ENCODE results near the gene RSKR.
"Not testable (repeated sequence)": the region's sequence is repeated elsewhere in the genome, so short reads cannot be mapped to it uniquely, and the experiment has no call there.

The RSKR gene, protein sequence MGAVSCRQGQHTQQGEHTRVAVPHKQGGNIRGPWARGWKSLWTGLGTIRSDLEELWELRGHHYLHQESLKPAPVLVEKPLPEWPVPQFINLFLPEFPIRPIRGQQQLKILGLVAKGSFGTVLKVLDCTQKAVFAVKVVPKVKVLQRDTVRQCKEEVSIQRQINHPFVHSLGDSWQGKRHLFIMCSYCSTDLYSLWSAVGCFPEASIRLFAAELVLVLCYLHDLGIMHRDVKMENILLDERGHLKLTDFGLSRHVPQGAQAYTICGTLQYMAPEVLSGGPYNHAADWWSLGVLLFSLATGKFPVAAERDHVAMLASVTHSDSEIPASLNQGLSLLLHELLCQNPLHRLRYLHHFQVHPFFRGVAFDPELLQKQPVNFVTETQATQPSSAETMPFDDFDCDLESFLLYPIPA

DNA sequence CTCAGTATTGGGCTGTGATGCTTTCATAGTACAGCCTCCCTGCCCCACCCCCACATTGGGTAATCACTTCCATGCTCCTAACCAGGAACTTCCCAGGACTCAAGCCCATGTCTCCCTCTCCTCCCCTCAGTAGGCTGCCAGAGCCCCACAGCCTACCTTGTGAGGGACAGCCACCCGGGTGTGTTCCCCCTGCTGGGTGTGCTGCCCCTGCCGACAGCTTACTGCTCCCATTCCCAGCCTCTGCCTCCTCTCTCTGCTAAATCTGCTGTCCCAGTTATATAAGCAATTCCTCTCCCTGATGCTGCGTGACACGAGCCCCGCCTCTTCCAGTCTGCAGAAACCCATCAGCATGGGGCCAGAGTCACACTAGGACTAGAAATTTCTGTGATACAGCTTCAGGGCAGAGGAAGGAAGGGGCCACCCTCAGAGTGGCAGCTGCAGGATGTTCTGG, at the start of gene RSKR:
TSS of gene RSKR (minus strand) at position 255 of the 451 bp plus-strand sequence. CDS start at position 231, 24 bp downstream.
- DNase-seq, result no peak

DNA sequence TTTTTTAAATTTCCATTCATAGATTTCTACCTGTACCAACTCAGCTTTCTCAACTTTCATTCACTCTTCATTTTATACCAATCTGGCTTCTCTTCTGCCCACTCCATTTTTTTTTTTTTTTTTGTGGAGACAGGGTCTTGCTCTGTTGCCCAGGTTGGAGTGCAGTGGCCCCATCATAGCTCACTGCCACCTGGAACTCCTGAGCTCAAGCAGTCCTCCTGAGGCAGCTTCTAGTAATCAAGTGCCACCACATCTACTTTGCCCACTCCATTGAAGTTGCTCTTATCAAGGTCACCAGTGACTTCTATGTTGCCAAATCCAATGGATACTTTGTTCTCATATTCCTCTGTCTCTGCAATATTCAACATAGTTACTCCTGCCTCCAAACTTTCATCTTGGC, 49.7 kb upstream of the RSKR start:
- no peak for DNase-seq

DNA sequence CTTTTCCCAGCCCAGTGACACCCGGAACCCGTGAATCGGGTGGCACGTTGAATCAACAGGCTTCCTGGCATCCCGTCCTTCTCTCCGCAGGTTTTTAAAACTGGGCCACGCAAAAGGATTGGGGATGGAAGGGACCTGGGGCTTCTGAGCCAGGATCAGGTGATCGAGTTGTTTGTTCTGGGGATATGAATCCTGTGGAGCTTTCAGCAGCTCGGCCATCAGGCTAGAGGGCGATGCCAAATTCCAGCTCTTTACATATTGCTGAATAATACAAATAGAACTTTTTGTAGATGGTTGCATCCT, 48.5 kb upstream of the RSKR start:
- no peak for DNase-seq

DNA sequence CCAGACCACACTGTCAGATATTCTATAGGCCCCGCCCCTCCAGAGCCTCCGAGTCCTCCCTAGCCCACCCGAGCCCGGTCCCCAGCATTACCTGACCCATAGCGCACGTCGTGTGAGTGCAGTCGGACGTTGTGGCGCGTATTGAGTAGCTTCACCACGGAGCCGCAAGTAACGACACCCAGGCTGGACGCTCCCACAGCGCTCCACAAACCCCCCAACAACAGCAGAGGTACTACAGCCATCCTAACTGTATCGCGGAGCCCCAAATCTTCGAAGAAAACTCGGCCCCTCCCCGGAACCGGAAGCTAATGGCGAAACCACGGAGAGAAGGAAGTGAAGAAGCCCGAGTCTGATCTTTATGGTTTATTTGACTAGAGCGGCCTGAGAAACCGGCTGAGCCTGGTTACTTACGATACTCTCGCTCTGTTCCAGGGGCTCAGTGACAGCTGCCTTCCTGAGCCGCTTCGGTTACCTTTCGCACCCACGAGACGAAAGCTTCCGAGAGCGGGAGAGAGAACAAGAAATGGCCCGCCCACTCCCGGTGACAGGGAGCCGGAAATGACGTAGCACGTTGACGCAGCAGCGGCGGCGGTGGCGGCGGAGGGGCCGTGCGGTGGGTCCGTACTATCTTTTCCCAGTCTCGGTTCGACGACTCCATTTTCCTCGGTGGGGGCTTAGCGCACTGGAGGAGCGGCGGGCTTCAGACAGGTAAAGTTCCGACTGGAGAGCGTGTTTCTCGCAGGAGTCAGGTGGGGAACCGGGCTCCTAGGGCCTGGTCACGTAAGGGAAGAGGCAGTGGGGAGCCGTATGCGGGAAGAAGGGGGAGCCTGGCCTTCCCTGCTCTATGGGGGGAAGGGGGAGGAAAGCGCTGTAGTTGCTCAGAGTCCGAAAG, 47.9 kb upstream of the RSKR start, which contains the start of the genes SDF2 and SUPT6H:
TSS of gene SDF2 (minus strand) at position 272 of the 892 bp plus-strand sequence. CDS start at position 242, 30 bp downstream.
TSS of gene SUPT6H (plus strand) at position 571 of the 892 bp plus-strand sequence. CDS start 11,197 bp downstream, outside the sequence.
- DNase-seq, result peak; percentile 51

DNA sequence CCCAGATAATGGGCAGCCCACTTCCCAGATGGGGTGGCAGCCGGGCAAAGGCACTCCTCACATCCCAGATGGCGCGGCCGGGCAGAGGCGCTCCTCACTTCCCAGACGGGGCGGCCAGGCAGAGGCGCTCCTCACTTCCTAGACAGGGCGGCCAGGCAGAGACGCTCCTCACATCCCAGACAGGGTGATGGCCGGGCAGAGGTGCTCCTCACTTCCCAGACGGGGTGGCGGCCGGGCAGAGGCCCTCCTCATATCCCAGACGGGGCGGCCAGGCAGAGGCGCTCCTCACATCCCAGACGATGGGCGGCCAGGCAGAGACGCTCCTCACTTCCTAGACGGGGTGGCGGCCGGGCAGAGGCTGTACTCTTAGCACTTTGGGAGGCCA, 45.5 kb upstream of the RSKR start:
- DNase-seq, result not testable (repeated sequence)

DNA sequence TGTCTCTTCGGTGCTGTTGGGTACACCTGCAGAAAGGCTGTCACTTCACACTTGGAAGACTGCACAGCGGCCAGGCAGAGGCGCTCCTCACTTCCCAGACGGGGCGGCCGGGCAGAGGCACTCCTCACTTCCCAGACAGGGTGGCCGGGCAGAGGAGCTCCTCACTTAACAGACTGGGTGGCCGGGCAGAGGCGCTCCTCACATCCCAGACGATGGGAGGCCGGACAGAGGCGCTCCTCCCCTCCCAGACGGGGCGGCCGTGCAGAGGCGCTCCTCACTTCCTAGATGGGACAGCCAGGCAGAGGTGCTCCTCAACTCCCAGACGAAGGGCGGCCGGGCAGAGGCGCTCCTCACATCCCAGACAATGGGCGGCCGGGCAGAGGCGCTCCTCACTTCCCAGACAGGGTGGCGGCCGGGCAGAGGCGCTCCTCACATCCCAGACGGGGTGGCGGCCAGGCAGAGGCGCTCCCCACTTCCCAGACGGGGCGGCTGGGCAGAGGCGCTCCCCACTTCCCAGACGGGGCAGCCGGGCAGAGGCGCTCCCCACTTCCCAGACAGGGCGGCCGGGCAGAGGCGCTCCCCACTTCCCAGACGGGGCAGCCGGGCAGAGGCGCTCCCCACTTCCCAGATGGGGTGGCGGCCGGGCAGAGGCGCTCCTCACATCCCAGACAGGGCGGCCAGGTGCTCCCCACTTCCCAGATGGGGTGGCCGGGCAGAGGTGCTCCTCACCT, 44.9 kb upstream of the RSKR start:
- DNase-seq, result not testable (repeated sequence)

DNA sequence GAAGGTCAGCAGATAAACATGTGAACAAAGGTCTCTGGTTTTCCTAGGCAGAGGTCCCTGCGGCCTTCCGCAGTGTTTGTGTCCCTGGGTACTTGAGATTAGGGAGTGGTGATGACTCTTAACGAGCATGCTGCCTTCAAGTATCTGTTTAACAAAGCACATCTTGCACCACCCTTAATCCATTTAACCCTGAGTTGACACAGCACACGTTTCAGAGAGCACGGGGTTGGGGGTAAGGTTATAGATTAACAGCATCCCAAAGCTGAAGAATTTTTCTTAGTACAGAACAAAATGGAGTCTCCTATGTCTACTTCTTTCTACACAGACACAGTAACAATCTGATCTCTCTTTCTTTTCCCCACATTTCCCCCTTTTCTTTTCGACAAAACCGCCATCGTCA, 44.4 kb upstream of the RSKR start:
- DNase-seq, result not testable (repeated sequence)

DNA sequence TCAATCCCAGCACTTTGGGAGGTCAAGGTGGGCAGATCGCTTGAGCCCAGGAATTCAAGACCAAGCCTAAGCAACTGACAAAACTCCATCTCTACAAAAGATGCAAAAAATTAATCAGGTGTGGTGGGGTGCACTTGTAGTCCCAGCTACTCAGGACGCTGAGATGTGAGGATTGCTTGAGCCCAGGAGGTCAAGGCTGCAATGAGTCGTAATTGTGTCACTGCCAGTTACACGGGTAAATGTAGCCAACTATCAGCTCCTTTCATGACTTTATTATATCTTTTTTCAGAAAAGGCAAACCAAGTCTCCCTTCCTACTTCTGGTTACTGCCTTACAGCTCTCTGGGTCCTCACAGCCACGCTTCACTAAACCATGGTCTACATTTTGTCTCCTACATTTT, 43.8 kb upstream of the RSKR start:
- DNase-seq, result no peak

DNA sequence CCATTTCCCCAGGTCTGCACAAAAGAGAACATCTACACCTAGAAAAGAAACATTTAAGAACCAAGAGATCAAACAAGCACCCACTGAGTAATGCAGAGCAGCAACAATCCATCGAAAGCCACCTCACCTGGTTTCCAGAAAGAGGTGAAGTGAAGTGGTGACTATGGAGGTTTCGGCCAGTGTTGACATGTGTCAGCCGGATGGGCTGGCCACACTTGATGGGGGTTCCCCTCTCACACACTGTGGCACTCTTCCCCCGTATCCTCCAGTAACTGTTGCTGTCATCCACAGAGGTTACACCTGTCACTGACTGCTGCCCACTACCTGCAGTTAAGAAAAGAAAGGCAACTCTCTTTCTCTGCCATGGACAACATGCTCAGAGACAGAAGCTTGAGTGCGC, 41.2 kb upstream of the RSKR start:
- DNase-seq, result no peak

DNA sequence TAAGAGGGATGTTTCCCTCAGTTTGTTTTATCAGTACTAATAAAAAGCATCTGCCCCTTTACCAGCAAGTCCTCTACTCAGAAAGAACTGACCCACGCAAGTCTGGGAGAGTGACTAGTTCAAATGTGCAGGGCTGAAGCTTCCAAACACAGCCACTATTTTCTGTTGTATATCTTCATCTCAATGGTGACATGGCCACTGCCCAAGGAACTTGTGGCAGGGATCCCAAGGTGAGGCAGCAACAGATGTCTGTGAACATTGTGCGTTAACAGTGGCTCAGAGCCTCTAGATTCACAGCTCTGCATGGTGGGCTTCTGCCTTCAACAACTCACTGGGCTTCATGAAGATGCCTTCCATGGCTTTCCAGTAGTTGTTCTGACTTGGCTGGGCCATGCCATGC, 34.7 kb upstream of the RSKR start:
- DNase-seq, result no peak

DNA sequence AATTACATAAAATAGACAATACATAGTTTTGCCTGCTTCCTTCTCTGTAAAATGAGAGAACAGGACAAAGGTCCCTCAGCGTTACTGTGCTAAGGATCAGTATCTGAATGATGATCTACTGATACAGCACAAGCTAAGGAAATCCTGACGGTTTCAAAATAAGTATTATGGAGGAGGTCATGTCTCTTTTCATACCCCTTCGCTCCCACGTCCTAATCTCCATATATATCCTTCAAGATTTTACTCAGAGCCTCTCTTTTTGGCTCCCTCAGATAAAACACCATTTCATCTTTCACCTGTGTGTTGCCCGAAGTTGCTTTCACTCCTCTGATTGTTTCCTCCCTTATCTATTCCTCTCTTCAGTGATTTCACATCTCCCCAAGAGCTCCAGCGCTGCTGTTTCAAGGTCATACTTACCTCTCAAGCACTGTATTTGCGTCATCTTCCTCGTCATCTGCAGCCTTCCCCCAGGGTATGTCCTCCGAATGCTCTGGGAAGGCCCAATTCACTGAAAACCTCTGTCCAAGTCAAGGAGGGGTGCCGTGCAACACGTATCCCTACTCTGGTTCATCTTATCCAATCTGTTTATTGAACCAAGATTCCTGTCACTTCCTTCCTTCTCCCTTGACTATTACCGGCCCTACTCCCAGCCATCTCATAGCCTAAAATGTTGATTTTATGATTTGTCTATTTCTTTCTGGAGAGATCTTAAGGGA, 32.2 kb upstream of the RSKR start:
- DNase-seq, result no peak

DNA sequence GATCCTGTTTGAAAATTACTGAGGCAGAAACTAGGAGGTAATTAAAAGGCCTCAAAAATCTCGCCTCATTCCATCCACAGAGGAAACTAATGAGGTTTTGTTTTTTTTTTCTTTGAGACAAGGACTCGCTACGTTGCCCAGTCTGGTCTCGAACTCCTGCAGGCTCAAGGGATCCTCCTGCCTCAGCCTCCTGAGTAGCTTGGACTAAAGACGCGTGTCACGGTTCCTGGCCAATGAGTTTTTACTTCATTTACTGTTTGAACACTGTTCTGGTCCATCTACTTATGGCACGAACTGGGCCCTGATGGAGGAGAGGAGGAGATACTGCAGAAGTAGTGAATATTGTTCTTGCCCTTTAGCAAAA, 31.6 kb upstream of the RSKR start:
- no peak for DNase-seq

DNA sequence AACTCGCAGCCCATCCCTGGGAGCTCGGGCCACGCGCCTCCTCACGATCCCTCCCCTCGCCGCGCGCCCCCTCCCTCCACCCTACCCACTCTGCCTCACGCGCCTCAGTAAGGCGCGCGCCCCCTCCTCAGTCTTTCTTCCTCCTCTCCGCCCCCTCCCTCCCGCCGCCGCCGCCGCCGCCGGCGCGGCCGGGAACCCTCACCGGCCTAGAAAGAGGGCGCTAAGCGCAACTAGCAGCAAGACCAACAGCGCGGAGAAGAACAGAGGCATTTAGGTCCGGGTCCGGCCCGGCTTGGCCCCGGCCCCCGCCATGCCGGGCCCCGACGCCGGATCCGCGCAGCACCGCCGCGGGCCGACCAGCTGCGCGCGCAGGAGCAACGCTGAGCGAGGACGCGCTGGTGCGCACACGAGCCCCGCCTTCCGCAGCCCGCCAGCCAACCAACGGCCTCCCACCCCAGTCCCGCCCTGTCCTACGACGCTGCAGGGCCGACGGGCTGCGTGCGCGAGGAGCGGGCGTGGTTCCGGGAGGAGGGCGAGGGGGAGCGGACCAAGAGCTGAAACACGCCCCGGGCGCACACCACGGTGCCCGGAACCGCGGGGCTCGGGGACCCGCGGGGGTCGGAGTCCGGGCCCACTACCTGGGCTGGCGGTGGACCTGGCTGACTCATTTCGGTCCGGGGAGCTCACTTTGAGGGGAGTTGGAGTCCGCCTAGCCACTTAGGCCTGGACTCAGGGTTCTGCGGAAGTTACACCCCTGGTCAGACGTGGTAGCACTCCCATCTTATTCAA, 31.0 kb upstream of the RSKR start, which contains the start of gene BLTP2:
TSS of gene BLTP2 (minus strand) at position 372 of the 789 bp plus-strand sequence. CDS start at position 270, 102 bp downstream.
- DNase-seq, result peak; percentile 89

DNA sequence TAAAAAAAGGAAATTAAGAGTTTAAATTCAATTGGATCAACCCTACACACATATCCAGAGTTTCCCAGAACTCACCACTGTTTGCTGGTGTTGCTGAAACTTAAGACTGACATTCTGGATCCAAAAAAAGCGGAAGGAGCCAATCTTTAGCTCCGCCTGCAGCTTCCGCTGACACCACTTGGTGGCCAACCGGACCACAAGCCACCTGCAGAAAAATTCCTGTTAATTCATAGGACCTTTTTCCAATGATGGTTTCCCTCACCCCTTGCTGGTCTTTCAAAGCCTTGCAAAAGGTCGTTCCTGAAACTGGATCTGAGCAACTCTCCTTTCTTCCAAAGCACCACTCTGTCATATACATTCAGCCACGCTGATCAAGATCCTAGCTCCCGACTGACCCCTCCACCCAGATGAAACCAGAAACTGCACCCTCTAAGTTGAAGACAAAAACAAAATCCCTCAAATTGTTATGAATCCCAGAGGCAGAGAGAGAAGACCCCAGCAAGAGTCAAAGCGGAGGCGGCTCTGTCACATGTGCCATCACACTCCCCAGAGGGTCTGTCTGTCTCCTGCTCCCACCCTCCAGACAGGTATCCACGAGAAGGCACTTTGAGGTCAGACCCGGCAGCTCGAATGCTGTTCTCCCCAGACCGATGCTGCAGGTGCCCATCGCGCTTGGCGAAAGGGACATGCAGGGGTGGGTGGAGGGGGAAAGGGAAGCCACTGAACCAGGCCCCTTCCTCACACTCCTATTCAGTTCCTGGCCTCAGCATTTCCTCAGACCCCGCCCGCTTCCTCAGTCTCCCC, 30.2 kb upstream of the RSKR start:
- peak; percentile 46 for DNase-seq

DNA sequence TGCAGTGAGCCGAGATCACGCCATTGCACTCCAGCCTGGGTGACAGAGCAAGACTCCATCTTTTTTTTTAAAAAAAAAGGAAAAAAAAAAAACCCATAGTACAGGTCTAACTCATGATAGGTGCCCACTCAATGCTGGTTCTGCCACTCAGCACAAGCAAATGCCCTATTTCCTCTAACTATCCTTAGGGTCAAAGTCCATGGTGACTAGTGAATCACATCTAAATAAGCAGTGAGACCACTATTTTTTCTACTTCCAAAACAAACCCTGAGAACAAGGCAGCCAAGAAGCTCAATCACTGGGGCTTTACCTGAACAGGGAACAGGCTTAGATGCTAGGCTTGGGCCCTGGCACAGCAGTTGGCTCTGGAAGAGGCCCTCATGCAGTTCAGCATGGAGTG, 27.6 kb upstream of the RSKR start:
- DNase-seq, result no peak

DNA sequence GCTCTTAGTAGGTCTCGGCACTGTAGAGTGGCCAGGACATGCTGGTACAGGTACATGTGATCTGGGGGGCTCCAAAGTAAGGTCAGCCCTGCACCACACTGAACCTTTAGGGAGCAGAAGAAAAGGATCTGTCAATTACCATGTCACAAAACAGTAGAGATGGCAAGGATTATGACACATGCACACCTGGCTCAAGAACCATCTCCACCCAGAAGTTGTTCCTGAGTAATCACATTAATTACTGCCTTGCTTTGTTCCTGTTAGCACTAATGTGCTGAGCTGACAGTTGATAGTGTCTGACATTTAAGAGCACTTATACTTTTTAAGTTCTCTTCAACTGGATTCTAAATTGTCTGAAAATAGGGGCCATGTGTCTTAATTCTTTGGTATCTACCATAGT, 21.5 kb upstream of the RSKR start:
- DNase-seq, result no peak

DNA sequence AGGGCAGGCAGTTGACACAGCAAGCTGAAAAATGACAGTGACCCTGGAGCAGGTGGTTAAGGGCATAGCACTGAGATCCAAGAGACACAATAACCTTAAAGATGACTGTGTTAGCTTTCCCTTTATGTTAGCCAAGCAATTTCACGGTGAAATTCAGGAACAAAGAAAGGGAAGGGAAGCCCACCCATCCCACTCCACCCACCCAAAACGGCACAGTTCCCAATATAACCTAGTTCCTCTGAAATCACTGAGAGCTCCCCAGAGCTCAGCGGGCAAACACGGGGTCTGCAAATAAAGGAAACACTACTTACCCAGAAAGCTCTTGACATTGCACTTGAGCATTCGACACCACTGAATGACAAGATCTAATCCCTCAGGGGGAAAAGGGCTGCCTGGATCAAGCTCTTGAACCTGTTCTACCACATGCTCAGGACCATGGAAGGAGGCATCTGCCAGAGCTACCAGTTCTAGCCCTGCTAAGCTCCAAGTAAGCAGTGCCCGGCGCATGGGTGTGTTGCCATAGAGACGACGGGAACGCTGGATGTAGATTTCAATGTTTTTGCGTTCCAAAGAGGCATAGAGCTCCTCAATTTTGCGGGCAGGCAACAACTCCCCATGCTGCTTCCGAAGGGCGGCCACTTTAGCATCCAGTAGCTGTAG, 20.4 kb upstream of the RSKR start:
- no peak for DNase-seq

DNA sequence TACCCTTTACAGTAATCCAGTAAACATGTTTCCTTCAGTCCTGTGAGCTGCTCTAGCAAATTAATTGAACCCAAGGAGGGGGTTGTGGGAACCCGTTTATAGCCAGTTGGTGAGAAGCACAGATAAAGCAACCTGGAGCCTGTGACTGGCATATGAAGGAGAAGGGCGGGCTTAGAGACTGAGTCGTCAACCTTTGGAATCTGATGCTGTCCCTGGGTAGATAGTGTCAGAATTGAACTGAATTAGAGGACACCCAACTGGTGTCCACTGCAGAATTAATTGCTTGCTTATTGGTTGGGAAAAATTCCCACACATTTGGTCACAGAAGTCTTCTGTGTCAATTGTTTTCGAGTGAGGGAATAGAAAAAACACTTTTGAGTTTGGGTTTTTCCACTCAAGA, 12.8 kb upstream of the RSKR start:
- no peak for DNase-seq

DNA sequence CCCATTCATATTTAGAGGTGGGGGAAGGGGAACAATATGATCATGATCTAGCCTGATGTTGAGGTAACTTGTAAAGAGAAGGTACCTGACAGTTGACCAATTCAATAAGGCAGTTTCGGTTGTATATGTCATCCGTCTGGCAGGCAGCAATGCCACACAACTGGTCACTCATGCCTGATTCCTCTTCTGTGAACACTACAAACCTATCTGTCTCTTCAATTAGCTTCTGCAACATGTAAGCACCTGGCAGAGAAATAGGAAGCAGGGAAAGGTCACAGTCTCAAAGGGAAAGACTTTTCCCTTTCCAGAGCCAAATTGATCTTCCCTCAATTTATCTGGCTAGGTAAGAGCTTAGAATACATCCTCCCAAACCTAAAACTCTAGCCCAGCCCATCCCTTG, 10.2 kb upstream of the RSKR start:
- no peak for DNase-seq

DNA sequence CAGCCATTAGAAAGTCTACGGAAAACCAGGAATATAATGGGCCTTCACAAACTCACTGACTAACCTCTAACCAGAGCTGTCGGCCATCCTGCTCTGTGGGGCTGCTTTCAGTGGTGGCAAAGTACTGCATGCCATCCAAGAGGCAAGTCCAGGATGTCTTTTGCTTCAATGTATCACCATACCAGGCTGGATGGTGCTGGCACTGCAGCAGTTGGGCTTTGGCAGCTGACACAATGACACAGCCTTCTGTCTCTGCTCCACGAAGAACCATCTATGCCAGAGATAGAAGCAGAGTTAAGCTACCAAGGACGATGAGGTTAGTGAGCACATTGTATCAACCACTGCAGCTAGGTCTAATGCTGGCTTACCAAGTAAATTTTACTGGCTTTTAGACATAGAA, 9.7 kb upstream of the RSKR start:
- no peak for DNase-seq

Measured in amniotic stem cell (primary cell).